ENCODE measurements around the gene RAPGEF5.

RAPGEF5 gene

GRCh38 chr7:22252016-22252415 is 104.9 kb downstream of the RAPGEF5 start:
- DNase-seq, result peak; percentile 21

DNA sequence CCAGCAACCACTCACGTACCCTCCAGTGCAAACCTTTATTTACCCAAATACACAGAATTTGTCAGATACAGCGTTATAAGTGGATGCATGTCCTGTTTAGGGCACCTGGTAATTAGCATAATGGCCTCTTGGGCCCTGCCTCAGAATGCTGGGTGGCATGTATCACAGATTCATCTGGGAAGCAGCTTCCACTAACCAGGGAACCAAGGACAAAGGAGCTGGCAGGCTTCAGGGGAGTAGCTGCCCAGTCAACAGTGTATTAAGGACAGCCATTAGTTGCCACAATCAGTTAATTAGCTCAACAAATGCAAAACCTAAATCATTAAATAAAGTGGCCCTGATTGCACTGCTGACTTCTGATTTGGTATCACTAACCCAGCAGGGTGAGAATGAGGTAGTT is 105.7 kb downstream of the RAPGEF5 start:
- DNase-seq, result peak; percentile 90

- no peak for DNase-seq
Measured at GRCh38 chr7:22250390-22250789, 106.6 kb downstream of the RAPGEF5 start.

GRCh38 chr7:22248111-22248809 is 108.7 kb downstream of the RAPGEF5 start:
- no peak for DNase-seq

- no peak for DNase-seq
Measured at GRCh38 chr7:22241805-22242390, 115.1 kb downstream of the RAPGEF5 start.

GRCh38 chr7:22240904-22241571 is 115.9 kb downstream of the RAPGEF5 start:
- DNase-seq, result no peak

- DNase-seq, result no peak
Measured at GRCh38 chr7:22238354-22239311, 118.3 kb downstream of the RAPGEF5 start.

DNA sequence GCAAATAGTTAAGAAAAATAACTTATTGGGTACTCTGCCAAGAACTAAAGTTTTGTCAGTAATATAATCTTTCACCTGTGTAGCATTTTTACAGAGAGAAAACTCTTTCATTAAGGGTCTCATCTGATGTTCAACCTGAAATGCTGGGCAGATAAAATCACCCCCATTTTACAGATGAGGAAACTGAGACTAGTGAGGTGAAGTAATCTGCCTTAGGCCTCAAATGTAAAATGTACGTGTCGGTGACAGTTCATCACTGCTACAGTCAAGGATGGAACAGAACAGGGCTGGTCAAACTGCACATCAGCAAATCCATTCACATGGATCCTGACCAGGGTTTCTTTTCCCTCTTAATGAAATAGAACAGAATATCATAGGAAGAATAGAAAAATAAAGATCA is 121.8 kb downstream of the RAPGEF5 start:
- no peak for DNase-seq

DNA sequence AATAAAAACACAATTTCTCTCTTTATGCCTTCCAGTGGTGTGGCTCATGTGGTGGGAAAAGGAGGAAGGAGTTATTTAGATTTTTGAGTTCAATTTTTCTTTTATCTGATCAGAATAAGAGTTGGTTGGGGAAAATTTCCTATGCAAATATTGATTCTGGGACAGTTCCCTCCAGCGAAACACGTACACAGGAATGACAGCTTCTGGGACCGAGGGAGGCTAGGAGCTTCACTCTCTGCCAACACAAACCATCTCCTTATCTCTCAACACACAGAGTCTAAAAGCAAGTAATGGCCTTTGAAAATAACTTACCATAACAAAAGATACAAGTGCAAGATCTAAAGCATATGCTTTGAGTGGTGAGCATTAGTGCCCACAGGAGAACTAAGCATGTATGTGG is 122.7 kb downstream of the RAPGEF5 start:
- DNase-seq, result no peak

DNA sequence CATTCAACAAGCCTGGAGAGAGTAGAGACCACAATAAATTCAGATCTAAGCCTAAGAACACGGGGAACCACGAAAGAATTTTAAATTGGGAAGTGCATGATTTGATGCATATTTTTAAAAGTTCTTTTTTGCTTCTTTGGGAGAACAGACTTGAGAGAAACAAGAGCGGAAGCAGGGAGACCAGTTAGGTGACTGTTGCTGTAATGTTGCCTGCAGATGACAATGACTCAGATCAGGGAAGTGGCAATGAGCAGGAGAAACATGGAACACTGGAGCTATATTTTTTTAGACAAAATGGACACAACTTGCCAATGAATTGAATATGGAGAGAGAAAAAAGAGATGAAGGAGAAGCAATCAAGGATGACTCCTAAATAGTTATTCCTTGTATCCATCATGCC is 125.1 kb downstream of the RAPGEF5 start:
- DNase-seq, result no peak

DNA sequence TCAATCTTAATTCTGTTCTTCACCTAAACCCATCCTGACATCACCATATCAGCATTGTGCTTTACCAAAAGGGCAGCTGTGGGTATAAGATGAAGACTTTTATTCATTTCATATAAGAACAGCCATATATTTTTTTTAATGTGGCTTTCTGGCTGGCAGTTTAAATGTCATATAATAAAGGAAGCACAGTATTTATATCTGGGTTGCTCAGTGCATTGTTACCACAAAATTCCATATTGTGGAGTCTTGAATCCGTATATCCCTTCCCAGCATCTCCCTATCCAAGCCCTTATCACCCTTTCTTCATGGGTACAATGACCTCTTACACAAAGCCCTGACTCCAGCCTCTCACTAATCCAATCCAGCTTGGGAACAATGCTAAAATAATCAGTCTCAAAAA is 125.8 kb downstream of the RAPGEF5 start:
- DNase-seq, result no peak

DNA sequence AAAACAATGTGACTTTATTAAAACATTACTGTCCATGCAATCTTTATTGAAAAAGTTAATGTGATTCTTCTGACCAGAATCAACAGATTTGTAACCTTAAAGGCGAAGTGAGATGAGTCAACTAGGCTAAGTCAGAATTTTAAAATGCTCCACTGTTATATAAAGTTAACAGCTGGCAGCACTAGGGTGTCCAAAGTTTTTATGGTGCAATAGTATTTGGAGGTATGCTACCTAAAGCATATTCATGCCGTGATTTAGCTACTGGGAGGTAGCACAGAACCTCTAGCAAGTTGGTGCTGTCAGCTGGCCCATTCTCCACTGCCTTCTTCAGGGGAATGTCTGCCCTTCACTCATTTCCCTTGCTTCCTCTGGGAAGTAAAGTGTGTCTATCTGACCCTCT is 126.7 kb downstream of the RAPGEF5 start:
- DNase-seq, result no peak

GRCh38 chr7:22229148-22229547 is 127.8 kb downstream of the RAPGEF5 start:
- DNase-seq, result no peak

DNA sequence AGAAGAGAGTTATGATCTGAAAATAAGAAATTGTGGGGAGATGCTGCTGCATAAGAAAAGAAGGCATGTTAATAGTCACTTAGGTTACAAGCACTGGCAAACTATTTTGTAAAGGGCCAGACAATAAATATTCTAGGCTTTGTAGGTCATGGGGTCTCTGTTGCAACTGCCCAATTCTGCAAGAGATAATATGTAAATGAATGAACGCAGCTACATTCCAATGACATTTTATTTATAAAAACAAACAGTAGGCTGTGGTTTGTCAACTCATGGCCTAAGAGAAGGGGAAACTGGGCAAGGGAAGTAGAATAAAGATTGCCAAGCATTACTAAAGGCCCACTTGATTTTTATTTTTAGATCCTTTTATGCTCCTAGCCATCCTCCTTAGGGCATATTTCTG is 133.1 kb downstream of the RAPGEF5 start:
- no peak for DNase-seq

DNA sequence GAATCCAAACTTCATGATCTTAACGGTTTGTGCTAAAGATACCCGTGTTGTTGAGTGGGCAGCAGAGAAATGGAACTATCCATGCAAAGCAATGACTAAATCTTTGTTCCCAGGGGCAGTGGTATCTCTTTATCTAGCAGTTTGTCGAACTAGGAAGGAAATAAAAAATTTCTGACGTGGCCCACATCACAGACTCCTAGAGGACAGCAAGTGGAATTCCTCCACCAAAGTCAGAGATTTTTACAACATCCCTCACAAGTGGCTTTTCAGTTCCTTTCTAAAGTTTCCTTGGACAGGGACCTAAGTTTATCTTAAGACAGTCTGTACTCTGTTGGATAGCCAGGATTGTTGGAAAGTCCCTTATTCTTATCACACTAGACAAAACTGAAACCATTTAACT is 136.0 kb downstream of the RAPGEF5 start:
- no peak for DNase-seq

DNA sequence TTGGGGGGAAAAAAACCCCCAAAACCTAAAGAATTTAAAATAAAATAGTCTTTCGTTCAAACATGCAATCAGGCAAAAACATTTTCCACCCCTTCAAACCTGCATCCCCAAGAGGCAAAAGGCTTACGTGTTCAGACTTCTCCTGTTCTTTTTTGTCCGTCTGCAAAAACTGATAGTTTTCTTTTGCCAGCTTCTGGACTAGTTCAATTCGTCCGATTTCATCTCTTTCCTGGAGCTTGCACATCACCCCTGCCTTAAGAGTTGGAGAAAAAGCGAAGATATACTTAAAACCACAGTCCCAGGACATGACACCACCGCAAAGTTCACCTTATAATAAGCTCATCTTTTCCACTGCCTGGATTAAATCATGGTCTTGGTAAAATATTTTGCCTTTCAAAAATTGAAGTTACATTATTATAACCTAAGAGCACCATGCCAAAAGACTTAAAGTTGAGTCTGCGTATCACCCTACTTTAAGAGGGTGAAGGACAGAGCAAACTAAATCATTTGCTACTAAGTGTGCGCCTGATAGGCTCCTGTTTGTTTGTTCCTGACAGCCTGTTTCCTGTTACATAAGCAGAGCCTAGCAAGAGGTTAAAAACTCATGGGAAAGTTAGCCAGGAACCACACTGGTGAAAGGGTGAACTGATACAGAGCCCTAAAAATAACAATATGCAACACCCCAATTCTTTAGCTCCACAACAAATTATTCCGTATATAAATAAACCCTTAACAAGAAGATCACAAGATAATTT is 137.0 kb downstream of the RAPGEF5 start:
- DNase-seq, result no peak

- DNase-seq, result no peak
Measured at GRCh38 chr7:22219036-22219435, 137.9 kb downstream of the RAPGEF5 start.

DNA sequence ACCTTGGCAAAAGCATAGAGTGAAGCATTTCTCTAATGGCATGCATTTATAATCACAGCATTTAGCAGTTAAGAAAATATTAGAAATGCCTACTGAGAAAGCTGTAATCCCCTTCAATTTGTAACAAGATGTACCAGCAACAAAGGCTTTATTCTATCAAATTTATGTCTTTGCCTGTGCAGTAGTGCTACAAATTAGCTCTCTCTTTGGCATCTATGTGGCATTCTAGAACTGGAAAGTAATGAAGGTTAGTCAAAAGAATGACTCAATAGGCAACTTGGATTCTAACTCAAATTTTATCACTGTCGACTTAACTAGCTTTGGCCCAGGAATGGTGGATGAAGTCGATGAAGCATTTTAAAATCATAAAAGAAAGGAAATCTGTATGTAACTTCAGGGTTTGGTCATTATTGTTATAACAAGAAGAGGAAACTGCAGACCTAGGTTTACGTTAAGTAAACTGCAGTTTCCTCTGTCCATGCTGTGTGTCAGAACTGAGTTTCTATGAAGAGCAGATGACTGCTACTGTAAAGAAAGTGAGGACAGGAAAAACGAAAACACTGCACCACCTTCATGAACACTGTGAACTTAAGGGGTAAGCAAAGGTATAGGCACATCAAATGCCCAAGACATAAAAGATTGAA is 140.0 kb downstream of the RAPGEF5 start:
- DNase-seq, result no peak

DNA sequence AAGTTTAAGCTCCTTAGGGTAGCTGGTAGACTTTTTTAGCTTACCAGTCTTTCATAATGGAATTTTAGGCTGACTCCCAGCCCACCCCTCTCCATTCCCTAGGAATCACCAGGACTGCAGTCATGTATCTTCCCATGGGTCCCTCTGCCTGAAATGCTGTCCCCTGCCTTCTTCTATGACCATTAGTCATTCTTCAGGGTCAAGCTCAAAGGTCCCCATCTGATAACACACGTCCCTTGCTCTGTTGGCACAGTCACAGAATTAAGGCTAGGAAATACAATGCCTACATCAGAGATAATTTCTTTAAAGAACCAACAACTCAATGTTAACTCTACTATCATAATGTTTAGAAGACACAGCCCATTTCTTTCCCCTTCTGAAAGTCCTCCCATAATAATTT is 140.6 kb downstream of the RAPGEF5 start:
- no peak for DNase-seq

DNA sequence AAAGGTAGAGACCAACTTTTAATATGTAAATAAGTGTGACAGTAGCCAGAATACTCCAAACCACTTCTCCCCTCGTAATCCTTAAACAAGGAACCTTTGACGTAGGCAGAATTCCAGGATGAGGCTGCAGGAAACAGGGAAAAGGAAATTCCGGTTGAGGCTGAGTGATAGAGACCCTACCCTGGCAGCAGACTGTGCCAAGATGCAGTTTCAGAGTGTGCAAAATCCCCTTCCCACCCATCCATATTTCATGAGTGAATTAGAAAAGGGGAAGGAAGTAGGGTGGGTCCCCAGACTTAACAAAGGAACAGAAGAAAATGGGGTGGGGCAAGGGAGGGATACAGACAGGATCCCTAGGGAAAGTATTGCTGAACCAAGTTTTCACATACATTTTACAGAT is 143.0 kb downstream of the RAPGEF5 start:
- DNase-seq, result no peak

- DNase-seq, result no peak
Measured at GRCh38 chr7:22213081-22213480, 143.9 kb downstream of the RAPGEF5 start.

DNA sequence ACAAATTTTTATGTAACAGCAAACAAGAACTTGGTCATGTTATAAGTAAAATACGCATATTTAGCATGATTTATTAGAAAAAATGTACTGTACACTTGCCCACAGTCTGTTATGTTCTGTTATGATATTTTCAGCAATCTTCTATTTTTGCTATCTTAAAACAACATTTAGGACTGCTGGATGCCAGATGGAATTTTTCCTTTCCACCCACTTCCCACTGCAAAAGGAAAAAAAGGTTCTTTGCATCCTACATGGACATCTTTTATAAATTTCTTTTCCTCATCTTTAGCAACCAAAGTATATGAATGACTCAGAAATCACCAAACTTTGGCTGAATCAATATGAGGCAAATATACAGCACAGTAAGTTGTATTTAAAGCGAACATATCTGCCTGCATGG is 146.0 kb downstream of the RAPGEF5 start:
- DNase-seq, result no peak

Data from NCI-H1105 treated with DMSO at 0.1 percent for 48 hours (cell line).